ENCODE measurements around the gene ASXL2.
"Not testable (repeated sequence)": the region's sequence is repeated elsewhere in the genome, so short reads cannot be mapped to it uniquely, and the experiment has no call there.

ASXL2 gene

GRCh38 chr2:25725877-25726276 lies 152.4 kb downstream of the ASXL2 start:
- no peak for DNase-seq

GRCh38 chr2:25724756-25725155 lies 153.5 kb downstream of the ASXL2 start:
- DNase-seq: no peak

GRCh38 chr2:25722224-25722623 lies 156.1 kb downstream of the ASXL2 start:
- DNase-seq: no peak

- DNase-seq: no peak
Observed at GRCh38 chr2:25720575-25720974, 157.7 kb downstream of the ASXL2 start.

- no peak for DNase-seq
Observed at GRCh38 chr2:25714740-25715139, 163.5 kb downstream of the ASXL2 start.

DNA sequence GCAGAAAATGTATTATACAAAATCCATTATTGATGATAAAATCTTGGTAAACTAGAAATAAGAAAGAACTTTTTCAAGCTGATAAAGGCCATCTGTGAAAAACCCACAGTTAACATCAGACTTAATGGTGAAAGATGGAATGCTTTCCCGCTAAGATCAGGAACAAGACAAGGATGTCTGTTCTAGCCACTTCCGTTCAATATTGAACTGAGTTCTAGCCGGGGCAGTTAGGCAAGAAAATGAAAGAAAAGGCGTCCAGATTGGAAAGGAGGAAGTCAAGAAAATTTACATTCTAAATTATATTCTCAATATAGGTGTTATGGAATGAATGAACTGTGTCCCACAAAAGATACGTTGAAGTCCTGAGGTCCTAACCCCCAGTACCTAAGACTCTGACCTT lies 165.8 kb downstream of the ASXL2 start:
- no peak for DNase-seq

DNA sequence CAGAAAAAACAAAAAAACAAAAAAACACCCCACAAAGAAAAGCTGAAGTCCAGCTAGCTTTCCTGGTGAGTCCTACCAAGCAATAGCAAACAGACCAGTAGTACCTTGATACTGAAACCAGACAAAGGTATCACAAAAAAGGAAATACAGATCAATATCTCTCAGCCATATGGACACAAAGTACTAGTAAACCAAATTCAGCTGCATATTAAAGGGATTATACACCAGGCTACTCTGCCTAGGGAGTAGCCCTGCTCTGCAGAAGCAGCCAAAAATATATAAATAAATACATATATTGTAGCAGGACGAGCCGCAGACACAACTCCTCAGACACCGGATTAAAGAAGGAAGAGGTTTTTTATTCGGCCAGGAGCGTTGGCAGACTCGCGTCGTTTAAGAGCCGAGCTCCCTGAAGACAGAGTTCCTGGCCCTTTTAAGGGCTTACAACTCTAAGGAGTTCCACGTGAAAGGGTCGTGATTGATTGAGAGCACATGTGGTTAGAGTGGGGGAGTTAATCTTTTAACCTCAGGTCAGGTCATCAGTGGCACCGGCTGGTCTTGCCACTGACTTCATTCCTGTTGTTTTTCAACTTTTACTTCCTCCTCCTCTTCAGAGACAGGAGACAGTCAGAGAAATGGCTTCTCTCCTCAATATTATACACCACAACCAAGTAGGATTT lies 166.5 kb downstream of the ASXL2 start:
- DNase-seq: no peak

- DNase-seq: no peak
Observed at GRCh38 chr2:25710750-25711149, 167.5 kb downstream of the ASXL2 start.

- no peak for DNase-seq
Observed at GRCh38 chr2:25709349-25709748, 168.9 kb downstream of the ASXL2 start.

DNA sequence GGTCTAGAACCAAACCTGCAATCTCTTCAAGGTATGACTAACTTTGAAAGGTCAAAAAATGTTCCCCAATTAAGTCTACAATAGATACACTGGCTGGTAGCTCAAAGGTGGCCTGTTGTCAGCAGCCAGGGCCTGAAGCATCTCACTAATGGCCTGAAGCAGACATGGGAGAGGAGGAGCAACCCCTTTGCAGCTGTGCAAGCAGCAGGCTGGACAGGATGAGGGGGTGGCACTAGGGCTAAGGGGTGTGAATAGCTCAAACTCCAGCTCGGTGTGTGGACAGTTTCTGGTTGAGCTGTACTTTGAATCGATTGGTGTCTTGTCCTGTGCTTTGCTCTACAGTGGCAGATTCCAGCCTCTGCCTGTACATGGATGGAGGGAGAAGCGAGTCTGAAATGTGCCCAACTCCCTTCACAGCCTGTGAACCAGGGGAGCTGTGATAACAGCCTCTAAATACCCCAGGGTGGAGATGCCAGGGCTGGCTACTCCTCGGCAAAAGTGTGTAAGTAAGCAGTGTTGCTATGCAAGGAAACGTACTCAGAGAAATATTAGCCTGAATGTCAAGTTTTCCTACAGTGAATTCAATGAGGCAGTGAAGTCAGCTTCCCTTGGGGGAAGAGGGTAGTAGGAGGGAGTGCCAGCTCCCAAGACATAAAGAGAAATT lies 170.2 kb downstream of the ASXL2 start:
- DNase-seq: no peak

DNA sequence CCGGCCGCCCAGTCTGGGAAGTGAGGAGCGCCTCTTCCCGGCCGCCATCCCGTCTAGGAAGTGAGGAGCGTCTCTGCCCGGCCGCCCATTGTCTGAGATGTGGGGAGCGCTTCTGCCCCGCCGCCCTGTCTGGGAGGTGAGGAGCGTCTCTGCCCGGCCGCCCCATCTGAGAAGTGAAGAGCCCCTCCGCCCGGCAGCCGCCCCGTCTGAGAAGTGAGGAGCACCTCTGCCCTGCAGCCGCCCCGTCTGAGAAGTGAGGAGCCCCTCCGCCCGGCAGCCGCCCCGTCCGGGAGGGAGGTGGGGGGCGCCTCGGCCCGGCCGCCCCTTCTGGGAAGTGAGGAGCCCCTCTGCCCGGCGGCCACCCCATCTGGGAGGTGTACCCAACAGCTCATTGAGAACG lies 172.7 kb downstream of the ASXL2 start:
- DNase-seq: not testable (repeated sequence)

- DNase-seq: no peak
Observed at GRCh38 chr2:25701801-25702200, 176.5 kb downstream of the ASXL2 start.

DNA sequence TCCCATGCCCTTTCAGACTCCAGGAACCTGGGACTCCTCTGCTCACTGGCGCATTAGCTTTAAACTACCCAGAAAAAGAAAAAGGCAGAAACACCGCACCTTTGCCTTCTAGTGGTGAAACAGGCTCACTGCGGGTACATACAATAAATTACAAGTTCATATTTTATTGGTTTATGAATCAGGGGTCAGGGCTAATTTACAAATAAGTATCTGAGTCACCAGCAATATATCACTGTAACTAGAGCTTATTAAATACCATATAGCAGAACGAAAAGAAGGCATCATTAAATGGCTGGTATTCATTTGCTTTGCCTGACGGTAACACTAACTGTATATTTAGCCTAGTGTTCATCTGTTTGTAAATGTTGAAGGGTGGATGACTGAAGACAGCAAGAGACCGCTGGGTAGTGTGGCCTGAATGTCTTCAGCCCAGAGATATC lies 178.0 kb downstream of the ASXL2 start:
- DNase-seq: peak; percentile 45

GRCh38 chr2:25699216-25699615 lies 179.1 kb downstream of the ASXL2 start:
- DNase-seq: peak; percentile 87

DNA sequence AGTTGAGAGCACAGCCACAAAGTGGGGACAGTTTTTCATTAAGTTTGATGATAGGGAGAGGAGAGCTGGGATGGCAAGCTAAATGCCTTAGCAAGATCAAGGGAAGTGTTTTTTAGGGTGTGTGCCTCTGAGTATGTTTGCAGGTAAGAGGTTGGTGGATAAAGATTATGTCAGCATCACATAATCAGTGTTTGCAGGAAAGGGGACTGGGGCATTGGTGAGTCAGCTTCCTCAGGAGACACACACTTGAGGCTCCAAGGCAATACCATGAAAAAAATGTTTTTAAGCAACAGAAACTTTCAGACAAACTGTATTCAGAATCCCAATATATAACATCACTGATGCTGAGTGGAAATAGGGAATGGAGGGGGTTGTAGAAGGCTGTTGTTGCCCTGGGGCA lies 179.5 kb downstream of the ASXL2 start:
- peak; percentile 27 for DNase-seq

DNA sequence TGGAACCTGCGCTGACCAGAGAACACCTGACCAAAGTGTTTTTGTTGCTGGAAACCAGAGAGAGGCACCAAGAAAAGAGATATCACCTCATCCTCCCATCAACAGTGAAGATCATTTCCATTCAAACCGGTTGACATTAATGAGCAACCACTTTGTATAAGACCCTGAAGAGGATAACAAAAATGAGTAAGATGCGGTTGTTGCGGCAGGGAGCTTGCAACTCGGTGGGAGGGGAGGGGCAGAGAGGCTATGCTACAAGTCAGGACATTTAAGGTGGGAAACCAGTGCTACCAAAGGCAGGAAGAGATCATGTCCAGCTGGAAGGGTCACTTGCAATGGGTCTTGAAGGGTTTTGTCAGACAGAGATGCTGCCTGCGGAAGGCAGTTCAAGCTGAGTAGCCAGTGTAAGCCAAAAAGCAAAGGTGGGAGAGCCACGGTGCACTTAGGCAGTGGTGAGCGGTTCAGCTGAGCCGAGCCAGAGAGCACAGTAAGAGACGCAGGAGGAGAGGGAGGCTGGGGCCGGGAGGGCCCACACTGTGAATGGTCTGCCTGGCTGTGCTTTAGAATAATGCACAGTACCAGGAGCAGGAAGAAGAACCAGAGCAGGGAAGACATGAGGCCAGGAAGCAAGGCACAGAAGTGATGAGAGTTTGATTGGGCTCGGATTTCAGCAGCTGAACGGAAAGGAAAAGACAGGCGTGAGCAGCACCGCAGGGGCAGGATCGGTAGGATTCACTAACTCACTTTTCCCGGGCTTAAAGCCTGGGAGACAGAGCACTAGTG lies 180.5 kb downstream of the ASXL2 start:
- DNase-seq: peak; percentile 26

GRCh38 chr2:25692737-25693445 lies 185.4 kb downstream of the ASXL2 start:
- no peak for DNase-seq

- no peak for DNase-seq
Observed at GRCh38 chr2:25692143-25692542, 186.1 kb downstream of the ASXL2 start.

DNA sequence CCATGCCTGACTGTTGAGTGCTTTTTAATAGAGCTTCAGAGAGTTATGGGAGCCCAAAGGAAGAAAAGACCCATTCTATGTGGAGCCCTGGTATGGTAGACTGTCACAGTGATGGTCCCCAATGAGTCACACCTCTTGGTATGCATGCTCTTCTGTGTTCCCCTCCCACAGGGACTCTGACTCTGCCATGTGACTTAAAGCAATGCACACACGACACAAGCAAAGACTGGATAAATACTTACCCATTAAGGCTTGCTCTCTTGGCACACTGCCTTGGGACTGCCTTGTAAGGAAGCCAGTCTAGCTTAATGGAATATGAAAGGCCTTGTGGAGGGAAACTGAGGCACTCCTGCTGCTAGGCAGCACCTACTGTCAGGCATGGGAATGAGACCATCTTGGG lies 188.2 kb downstream of the ASXL2 start:
- no peak for DNase-seq

DNA sequence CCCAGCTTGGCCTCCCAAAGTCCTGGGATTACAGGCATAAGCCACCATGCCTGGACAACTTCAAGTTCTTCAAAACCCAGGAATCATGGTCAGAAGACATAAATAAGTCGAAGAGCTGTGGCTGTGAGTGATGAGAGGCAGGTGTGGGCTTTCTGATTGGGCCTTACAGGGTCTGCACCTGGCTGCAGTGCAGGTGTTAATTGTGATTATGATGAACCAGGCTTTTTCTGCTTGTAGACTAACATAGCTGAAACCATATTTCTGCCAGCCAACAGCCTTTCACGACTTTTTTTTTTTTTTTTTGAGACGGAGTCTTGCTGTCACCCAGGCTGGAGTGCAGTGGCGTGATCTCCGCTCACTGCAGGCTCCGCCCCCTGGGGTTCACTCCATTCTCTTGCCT lies 190.1 kb downstream of the ASXL2 start:
- no peak for DNase-seq

- DNase-seq: no peak
Observed at GRCh38 chr2:25685741-25686140, 192.5 kb downstream of the ASXL2 start.

DNA sequence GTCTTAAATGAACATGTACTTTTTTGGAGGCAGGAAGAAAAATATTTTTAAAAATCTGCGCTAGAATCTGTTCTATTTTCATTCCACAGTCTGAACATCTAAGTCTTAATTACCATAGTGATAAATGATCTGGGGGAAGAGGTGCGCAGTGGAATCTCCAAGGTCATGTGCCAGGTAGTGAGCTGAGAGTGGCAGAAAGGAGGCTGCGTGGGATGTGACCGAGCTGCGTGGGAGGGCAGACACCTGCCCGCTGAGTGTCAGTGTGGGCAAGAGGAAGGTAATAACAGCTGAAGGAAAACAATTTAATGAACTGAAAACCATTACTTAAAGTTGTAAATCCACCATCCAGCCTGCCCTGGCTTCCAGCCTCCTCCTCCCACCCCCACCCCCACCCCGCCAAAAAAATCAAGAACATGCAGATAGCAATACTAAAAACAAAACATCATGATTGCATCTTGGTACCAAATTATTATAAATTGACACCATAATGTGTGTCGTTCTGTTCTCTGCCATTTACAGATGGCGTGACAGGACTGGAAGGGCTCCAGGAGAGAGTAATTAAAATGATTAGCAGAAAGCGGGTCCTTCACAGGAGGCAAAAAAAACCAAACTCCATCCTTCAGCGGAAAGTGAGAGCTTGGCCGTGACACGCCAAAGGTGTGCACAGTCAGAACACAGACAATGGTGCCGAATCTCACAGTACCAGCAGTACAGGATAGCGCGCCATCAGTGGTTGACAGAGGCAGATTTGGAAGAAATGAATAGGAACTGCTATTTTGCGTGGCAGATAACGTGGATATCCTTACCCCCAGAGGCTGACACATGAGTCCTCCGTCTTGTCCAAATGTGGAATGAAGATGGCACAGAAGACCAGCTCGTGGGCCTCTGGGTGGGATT lies 193.5 kb downstream of the ASXL2 start:
- DNase-seq: no peak

All from DMS79 (cell line).